ENCODE data around the gene ANAPC1. TPM values are rescaled to one million over a fixed set of nuclear protein-coding genes. Genes with fewer than 3 reads are reported as not detected.
"Not testable (repeated sequence)": the region's sequence is repeated elsewhere in the genome, so short reads cannot be mapped to it uniquely, and the experiment has no call there.

Gene ANAPC1
- total RNA-seq, 4 donors from 2014 or later = 37.3 to 67.3 (median 51.4) TPM

DNA sequence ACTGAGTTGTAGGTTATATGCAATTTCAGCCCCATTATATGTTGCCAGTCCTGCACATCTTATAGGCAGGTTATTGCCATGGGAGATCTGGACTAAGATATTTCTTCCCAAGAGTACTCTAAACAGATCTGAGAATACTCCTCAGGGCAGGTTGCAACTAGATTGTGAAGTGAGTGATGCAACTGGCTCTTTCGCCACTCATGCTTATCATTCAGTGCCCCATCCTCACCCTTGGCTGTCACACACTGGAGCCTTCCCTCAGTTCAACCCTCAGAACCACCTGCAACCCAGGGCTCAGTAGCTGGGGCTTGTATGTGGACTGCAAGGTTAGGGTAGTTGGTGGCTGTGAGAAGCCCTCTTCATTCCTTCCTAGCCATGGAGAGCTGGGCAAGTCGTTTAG lies 28.6 kb upstream of the ANAPC1 start:
- Histone ChIP-seq H3K27me3 (no peaks in the 10 kb centered on the region), H3K4me1 (peaks cover 0 to 23% (median 9%) of the 10 kb centered on the region in 4 donors), H3K9me3 (no peaks in the 10 kb centered on the region), H3K4me3 (no peak overlapping the region), H3K27ac (no peak overlapping the region), H3K36me3 (no peaks in the 10 kb centered on the region)
- 82% methylated on average over 2 of the region's 2 CpGs; no CpG with 5 or more reads in 1 of the 2 donors for WGBS, 2 donors (ENCODE audit: low coverage in 1 of 2)
- DNase-seq = no peak
- intact Hi-C loops (cut with DNase I; ENCODE audit: low total_unique reads) (no loop called here), in situ Hi-C loops (cut with MboI; ENCODE audit: low pct_ligation_motif_present in 1 of 4, low pct_unique_long_range_greater_than_20kb in 1 of 4, low sequenced_read_pairs in 3 of 4) (no loop called here)
- TF ChIP-seq EP300 (IDR thresholded peaks at IDR 0.05; ENCODE audit: low read depth) (no peak), POLR2A (IDR thresholded peaks at IDR 0.05) (no peak), POLR2AphosphoS5 (IDR thresholded peaks at IDR 0.05) (no peak)
- TF ChIP-seq, protein P1, sequence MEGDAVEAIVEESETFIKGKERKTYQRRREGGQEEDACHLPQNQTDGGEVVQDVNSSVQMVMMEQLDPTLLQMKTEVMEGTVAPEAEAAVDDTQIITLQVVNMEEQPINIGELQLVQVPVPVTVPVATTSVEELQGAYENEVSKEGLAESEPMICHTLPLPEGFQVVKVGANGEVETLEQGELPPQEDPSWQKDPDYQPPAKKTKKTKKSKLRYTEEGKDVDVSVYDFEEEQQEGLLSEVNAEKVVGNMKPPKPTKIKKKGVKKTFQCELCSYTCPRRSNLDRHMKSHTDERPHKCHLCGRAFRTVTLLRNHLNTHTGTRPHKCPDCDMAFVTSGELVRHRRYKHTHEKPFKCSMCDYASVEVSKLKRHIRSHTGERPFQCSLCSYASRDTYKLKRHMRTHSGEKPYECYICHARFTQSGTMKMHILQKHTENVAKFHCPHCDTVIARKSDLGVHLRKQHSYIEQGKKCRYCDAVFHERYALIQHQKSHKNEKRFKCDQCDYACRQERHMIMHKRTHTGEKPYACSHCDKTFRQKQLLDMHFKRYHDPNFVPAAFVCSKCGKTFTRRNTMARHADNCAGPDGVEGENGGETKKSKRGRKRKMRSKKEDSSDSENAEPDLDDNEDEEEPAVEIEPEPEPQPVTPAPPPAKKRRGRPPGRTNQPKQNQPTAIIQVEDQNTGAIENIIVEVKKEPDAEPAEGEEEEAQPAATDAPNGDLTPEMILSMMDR (IDR thresholded peaks at IDR 0.05) = no peak

- WGBS, 2 donors (ENCODE audit: low coverage in 1 of 2) = 92 to 97% methylated on average over 2 to 7 of the region's 7 CpGs
- H3K4me1 ChIP-seq = peaks cover 4 to 34% (median 13%) of the 10 kb centered on the region in 4 donors
- in situ Hi-C loops (cut with MboI; ENCODE audit: low pct_ligation_motif_present in 1 of 4, low pct_unique_long_range_greater_than_20kb in 1 of 4, low sequenced_read_pairs in 3 of 4); DNase-seq; H3K27ac ChIP-seq; H3K27me3 ChIP-seq; intact Hi-C loops (cut with DNase I; ENCODE audit: low total_unique reads); H3K36me3 ChIP-seq; H3K9me3 ChIP-seq; H3K4me3 ChIP-seq: not testable (repeated sequence)
These were observed 27.4 kb upstream of the ANAPC1 start for GRCh38 chr2:111911295-111911977.

DNA sequence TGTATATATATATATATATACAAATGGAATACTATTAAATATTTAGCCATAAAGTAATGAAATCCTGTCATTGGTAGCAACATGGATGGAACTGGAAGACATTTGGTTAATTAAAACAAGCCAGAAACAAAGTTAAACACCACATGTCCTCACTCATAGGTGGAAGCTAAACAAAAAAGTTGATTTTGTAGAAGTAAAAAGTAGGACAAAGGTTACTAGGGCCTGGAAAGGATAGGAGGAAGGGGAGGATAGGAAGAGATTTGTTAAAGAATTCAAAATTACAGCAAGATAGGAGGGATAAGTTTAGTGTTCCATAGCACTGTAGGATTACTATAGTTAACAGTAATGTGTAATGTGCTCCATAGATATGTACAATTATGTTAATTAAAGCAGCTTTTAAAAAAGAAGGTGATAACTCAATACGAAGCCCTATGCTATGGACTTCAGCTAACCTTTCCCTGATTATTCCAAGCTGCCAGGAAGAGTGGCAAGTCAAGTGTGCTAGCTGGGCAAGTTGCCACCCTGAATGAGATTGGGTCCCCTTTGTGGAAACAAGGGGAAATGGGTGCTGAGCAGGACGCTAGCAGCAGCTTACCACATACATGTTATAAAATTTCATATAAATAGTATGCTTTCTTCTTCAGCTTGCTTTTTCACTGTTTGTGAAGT lies 26.8 kb upstream of the ANAPC1 start:
- TF ChIP-seq EP300 (IDR thresholded peaks at IDR 0.05; ENCODE audit: low read depth) = no peak
- no peak for TF ChIP-seq POLR2AphosphoS5 (IDR thresholded peaks at IDR 0.05)
- no peaks in the 10 kb centered on the region for H3K36me3 ChIP-seq
- H3K4me3 ChIP-seq = no peak overlapping the region
- intact Hi-C loops (cut with DNase I; ENCODE audit: low total_unique reads) (no loop called here), in situ Hi-C loops (cut with MboI; ENCODE audit: low pct_ligation_motif_present in 1 of 4, low pct_unique_long_range_greater_than_20kb in 1 of 4, low sequenced_read_pairs in 3 of 4) (no loop called here)
- no peaks in the 10 kb centered on the region for H3K9me3 ChIP-seq
- 46 to 52% methylated on average over 2 of the region's 2 CpGs for WGBS, 2 donors (ENCODE audit: low coverage in 1 of 2)
- peak; percentile 31 for DNase-seq
- H3K4me1 ChIP-seq = peaks cover 9 to 39% (median 14%) of the 10 kb centered on the region in 4 donors
- peak overlapping the region in 1 of 4 donors; percentile 32 for H3K27ac ChIP-seq
- no peaks in the 10 kb centered on the region for H3K27me3 ChIP-seq

DNA sequence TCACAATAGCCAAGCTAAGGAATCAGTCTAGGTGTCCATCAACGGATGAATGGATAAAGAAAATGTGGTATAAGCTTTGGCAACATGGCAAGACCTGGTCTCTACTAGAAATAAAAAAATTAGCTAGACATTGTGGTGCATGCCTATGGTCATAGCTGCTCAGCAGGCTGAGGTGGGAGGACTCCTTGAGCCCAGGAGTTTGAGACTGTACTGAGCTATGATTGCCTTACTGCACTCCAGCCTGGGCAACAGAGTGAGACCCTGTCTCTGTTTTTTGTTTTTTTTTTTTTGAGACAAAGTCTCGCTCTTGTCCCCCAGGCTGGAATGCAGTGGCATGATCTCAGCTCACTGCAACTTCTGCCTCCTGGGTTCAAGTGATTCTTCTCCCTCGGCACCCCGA lies 26.0 kb upstream of the ANAPC1 start:
- Histone ChIP-seq H3K27ac (peak overlapping the region in 1 of 4 donors; percentile 17), H3K4me1 (peaks cover 9 to 44% (median 16%) of the 10 kb centered on the region in 4 donors)
- intact Hi-C loops (cut with DNase I; ENCODE audit: low total_unique reads); DNase-seq; H3K9me3 ChIP-seq; H3K36me3 ChIP-seq; H3K27me3 ChIP-seq; H3K4me3 ChIP-seq: not testable (repeated sequence)
- 92% methylated on average over 2 to 4 of the region's 4 CpGs for WGBS, 2 donors (ENCODE audit: low coverage in 1 of 2)
- in situ Hi-C loops (cut with MboI; ENCODE audit: low pct_ligation_motif_present in 1 of 4, low pct_unique_long_range_greater_than_20kb in 1 of 4, low sequenced_read_pairs in 3 of 4) = loop anchor here in 2 of 4 donors (10.0 kb wide), 1 partner anchor 125 kb away; no protein-coding TSS in a partner anchor

DNA sequence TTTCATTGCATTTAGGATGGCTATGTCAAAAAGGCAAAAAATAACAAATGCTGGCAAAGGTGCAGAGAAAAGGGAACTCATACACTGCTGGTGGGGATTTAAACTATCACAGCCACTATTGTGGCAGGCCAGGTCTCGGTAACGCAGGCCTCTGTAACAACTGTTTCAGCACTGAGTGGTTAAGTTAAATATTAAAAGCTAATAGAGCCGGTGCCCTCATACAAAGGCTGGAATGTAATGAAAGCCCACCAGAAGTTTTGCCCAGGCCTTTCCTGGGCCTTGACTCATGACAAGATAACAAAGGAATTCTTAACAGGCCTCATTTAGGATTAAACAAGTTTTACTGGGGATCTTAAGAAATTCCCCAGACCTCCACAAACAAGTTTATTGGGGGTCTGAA lies 25.1 kb upstream of the ANAPC1 start:
- Histone ChIP-seq H3K36me3 (no peaks in the 10 kb centered on the region), H3K4me3 (no peak overlapping the region), H3K4me1 (peaks cover 9 to 50% (median 16%) of the 10 kb centered on the region in 4 donors), H3K27me3 (no peaks in the 10 kb centered on the region), H3K9me3 (no peaks in the 10 kb centered on the region), H3K27ac (peak overlapping the region; percentile 17 to 48 (median 34))
- WGBS, 2 donors (ENCODE audit: low coverage in 1 of 2) = 77 to 79% methylated on average over 3 of the region's 3 CpGs
- DNase-seq = no peak
- in situ Hi-C loops (cut with MboI; ENCODE audit: low pct_ligation_motif_present in 1 of 4, low pct_unique_long_range_greater_than_20kb in 1 of 4, low sequenced_read_pairs in 3 of 4) (loop anchor here in 2 of 4 donors (10.0 kb wide), 1 partner anchor 126 kb away; no protein-coding TSS in a partner anchor), intact Hi-C loops (cut with DNase I; ENCODE audit: low total_unique reads) (no loop called here)
- TF ChIP-seq EP300 (IDR thresholded peaks at IDR 0.05; ENCODE audit: low read depth) (no peak), POLR2A (IDR thresholded peaks at IDR 0.05) (no peak)
- TF ChIP-seq, protein P1 (IDR thresholded peaks at IDR 0.05) = no peak
